ENCODE data around the gene PHC2. TPM values are rescaled to one million over a fixed set of nuclear protein-coding genes. Genes with fewer than 3 reads are reported as not detected.
A peak's percentile ranks its signal among the peaks of the same experiment; 100 is the strongest.

PHC2 gene
- total and polyA plus RNA-seq, 9 of the 15 experiments (the other 6 are each of a cell fraction or from before 2014, with no cell fraction given), result 3.1 to 67.6 (median 34.6) TPM

- TF ChIP-seq MAZ (CRISPR knock-in tag; conservative IDR thresholded peaks at IDR 0.05 in 1 of 2, IDR thresholded peaks at IDR 0.05 in 1 of 2) (0 out of 4 replicates have a peak, but pooled peaks of 1 of the 2 experiments have one; percentile 15), TRIM28 (IDR thresholded peaks at IDR 0.05) (peak; percentile 63; the same call in 1 of the 2 replicates), CBX3 (IDR thresholded peaks at IDR 0.05; ENCODE audit: borderline replicate concordance in 1 of 2, low read length in 2 of 2) (peak in 1 of 2 experiments; percentile 71; a peak in 2 of 3 replicates), CTCF (IDR thresholded peaks at IDR 0.05 in 2 of 3, conservative IDR thresholded peaks at IDR 0.05 in 1 of 3; ENCODE audit: insufficient read depth in 2 of 3, low read depth in 1 of 3, low read length in 3 of 3) (peak; percentile 87 to 91 (median 90)), RCOR1 (IDR thresholded peaks at IDR 0.05; ENCODE audit: borderline replicate concordance in 1 of 2, low read depth in 2 of 2, low read length in 2 of 2) (0 out of 4 replicates have a peak, but pooled peaks of 1 of the 2 experiments have one; percentile 38), RAD21 (CRISPR knock-in tag; conservative IDR thresholded peaks at IDR 0.05 in 1 of 2, IDR thresholded peaks at IDR 0.05 in 1 of 2) (peak in 1 of 2 experiments; percentile 74; a peak in 2 of 4 replicates), ZNF57 (CRISPR knock-in tag; IDR thresholded peaks at IDR 0.05) (no peak), ID3 (CRISPR knock-in tag; IDR thresholded peaks at IDR 0.05) (no peak), ID3 (tag; IDR thresholded peaks at IDR 0.05) (0 out of 2 replicates have a peak, but pooled peaks have one; percentile 30), REST (IDR thresholded peaks at IDR 0.05; ENCODE audit: borderline replicate concordance) (peak; percentile 64; the same call in 1 of the 2 replicates), REST (CRISPR knock-in tag; IDR thresholded peaks at IDR 0.05; ENCODE audit: low read depth) (no peak), NCOR1 (IDR thresholded peaks at IDR 0.05) (no peak), NUFIP1 (IDR thresholded peaks at IDR 0.05; ENCODE audit: partially characterized antibody) (no peak), ARHGAP35 (IDR thresholded peaks at IDR 0.05; ENCODE audit: partially characterized antibody) (peak; percentile 69)
These were observed 132.1 kb downstream of the PHC2 start (continued) for GRCh38 chr1:33298623-33299277.

All from K562 (cell line).